Activated T-cell treated with anti-CD3 and anti-CD28 coated beads for 24 hours (primary cell): ENCODE data around the gene XKRX.

Source experiments
- DNase-seq: peaks from one replicate; pipeline ENCODE4 v3.0.0-alpha.2; 2020; ENCODE audit warnings: low read depth

The XKRX gene

GRCh38 chrX:100895365-100896075, 33.2 kb downstream of the XKRX start:
- no peak for DNase-seq

DNA sequence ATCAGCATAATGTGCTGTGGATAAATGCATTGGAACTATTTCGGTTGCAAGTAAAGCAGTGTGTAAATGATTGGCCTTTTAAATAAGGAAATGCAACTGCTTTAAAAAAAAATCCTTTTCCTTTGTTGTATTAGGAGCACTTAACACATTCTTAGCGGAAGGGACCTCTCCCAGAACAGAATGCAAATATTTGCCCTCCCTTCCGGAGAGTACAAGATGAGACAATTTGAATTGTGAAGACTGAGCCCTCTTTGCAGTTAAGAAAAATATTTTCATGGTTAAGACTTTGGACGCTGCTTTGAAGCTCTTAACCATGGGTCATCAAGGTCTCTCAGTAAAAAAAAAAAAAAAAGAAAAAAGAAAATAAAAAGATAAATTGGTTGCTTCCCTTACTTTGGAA, 45.1 kb downstream of the XKRX start:
- no peak for DNase-seq

GRCh38 chrX:100880368-100880767, 48.3 kb downstream of the XKRX start:
- DNase-seq: no peak

- no peak for DNase-seq
Measured at GRCh38 chrX:100874325-100874724, 54.4 kb downstream of the XKRX start, which contains the start of gene NOX1. TSS of gene NOX1 (minus strand) at chrX:100874359. CDS start at chrX:100874139, 220 bp downstream.

DNA sequence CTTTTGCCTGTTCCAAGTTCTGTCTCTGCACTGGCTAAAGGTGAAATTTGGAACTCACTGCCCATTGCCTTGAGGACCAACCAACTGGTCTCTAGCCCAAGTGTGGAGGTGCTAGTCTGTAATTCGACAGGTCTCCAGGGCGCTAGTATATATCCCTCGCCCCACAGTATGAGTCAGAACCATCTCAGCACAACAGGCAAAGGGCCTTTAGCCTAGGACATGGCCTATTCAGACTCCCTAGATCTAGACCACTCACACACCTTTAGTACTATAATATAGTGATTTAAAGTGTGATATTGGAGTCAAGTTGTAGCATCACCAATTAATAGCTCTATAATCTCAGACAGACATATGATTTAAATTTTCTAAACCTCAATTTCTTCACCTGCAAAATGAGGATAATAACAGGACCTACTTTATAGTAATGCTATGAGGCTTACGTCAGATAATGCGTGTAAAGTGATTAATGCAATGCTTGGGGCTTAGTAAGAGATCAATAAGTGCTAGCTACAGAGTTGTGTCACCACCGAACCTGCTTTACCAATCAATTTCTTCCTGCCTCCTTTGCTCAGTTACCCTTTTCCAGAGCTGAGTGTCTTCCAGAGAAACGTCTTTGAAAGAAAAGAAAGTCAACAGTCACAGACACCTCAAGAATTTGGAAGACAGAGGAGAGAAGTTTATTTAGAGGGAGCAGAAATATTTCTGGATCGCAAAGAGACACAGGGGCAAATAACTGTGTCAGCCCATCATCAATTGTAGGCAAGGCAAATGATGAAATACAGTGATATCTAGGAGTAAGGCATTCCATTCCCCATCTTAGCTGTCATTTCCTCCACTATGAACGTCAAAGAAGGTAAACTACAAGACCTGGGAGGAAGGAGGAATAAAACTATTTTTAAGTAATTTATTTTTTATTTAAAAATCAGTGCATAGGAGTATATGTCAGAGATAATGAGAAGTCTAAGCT, 56.8 kb downstream of the XKRX start:
- DNase-seq: no peak

DNA sequence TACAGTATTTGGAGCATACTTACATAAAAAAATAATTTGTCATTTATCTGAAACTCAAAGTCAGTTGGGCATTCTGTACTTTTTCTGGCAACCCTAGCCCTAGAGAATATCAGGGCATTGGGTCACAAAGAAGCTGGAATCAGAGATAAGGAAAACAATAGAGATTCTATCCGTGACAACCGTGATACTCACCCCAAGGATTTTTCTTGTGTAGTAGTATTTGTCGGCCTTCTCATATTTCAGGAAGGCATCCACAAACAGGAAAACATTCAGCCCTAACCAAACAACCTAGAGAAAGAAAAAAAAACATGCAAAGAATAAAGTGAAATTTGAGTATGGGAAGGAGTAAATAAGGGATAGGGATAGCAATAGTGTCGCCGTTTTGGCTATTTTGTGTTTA, 58.2 kb downstream of the XKRX start:
- DNase-seq: no peak

DNA sequence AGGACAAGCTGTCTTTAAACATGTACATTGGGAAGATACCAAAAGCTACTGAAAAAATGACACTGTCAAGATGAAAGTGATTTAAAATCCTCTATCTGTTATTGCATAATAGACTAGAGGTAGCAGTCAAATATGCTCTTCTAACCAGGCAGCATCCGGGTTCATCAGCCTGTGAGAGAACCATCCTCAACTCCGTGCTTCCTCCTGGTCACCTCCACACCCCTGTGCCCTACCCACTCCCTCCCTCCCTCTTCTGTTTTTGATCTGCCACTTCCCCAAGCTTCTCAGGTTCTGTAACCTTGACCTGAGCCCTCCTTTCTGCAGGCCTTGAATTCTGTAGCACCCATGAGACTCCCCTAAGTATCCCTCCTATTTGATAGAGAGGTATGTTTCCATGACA, 60.4 kb downstream of the XKRX start:
- no peak for DNase-seq

- DNase-seq: no peak
Measured at GRCh38 chrX:100864657-100865391, 63.9 kb downstream of the XKRX start.
